Measurements from ENCODE around the gene PDE7B. TPM values are rescaled to one million over a fixed set of nuclear protein-coding genes. Genes with fewer than 3 reads are reported as not detected.

The PDE7B gene
- total and polyA plus RNA-seq, 2 of the 4 experiments (the other 2 are of a cell fraction), result 7.8 to 12.4 TPM

DNA sequence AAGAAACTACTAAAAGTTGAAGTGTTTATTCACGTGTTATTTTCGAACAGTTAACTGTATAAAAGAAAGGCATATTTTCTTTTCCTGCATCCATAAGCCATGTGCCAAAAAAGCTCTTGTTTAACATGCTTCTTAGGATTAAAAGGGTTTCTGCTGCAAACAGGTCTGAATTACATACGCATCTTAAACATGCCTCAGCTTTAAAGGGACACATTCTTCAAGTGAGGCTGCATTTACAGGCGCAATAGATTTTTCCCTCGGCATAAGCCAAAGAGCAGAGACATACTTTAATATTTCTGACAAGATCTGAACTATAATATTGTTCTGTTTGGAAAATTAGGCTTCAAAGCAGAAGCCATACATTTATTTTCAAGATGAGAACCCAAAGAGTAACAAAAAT is 39.4 kb downstream of the PDE7B start:
- no peak overlapping the region for H3K23ac ChIP-seq (ENCODE audit: low read depth, low read length)
- H2AK9ac ChIP-seq (replicated peaks; ENCODE audit: low read depth, low read length, poor library complexity), result no peak overlapping the region
- ATAC-seq (ENCODE audit: low read depth) (no peak), DNase-seq (no peak)
- H3K27ac ChIP-seq (ENCODE audit: insufficient read depth, low read length), result no peak overlapping the region
- H3K56ac ChIP-seq (ENCODE audit: extremely low read depth, insufficient read depth, low read length), result no peak overlapping the region
- no peaks in the 10 kb centered on the region for H3K9me3 ChIP-seq (ENCODE audit: control insufficient read depth, insufficient read depth, low read length)
- TF ChIP-seq, protein P1, sequence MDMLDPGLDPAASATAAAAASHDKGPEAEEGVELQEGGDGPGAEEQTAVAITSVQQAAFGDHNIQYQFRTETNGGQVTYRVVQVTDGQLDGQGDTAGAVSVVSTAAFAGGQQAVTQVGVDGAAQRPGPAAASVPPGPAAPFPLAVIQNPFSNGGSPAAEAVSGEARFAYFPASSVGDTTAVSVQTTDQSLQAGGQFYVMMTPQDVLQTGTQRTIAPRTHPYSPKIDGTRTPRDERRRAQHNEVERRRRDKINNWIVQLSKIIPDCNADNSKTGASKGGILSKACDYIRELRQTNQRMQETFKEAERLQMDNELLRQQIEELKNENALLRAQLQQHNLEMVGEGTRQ (IDR thresholded peaks at IDR 0.05; ENCODE audit: low read depth, low read length), result no peak
- TF ChIP-seq, protein P2, sequence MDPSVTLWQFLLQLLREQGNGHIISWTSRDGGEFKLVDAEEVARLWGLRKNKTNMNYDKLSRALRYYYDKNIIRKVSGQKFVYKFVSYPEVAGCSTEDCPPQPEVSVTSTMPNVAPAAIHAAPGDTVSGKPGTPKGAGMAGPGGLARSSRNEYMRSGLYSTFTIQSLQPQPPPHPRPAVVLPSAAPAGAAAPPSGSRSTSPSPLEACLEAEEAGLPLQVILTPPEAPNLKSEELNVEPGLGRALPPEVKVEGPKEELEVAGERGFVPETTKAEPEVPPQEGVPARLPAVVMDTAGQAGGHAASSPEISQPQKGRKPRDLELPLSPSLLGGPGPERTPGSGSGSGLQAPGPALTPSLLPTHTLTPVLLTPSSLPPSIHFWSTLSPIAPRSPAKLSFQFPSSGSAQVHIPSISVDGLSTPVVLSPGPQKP (IDR thresholded peaks at IDR 0.05; ENCODE audit: borderline replicate concordance, low read depth, low read length), result no peak
- no peak for TF ChIP-seq FOS (IDR thresholded peaks at IDR 0.05; ENCODE audit: low read depth, low read length)
- no peak for TF ChIP-seq BHLHE40 (IDR thresholded peaks at IDR 0.05; ENCODE audit: low read depth, low read length)
- TF ChIP-seq SMC3 (IDR thresholded peaks at IDR 0.05; ENCODE audit: low read depth, low read length), result no peak
- no peak for TF ChIP-seq RCOR1 (IDR thresholded peaks at IDR 0.05; ENCODE audit: insufficient replicate concordance, low read length)
- no peak for TF ChIP-seq NFE2L2 (IDR thresholded peaks at IDR 0.05; ENCODE audit: low read depth, low read length)
- TF ChIP-seq, protein P3, sequence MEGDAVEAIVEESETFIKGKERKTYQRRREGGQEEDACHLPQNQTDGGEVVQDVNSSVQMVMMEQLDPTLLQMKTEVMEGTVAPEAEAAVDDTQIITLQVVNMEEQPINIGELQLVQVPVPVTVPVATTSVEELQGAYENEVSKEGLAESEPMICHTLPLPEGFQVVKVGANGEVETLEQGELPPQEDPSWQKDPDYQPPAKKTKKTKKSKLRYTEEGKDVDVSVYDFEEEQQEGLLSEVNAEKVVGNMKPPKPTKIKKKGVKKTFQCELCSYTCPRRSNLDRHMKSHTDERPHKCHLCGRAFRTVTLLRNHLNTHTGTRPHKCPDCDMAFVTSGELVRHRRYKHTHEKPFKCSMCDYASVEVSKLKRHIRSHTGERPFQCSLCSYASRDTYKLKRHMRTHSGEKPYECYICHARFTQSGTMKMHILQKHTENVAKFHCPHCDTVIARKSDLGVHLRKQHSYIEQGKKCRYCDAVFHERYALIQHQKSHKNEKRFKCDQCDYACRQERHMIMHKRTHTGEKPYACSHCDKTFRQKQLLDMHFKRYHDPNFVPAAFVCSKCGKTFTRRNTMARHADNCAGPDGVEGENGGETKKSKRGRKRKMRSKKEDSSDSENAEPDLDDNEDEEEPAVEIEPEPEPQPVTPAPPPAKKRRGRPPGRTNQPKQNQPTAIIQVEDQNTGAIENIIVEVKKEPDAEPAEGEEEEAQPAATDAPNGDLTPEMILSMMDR (conservative IDR thresholded peaks at IDR 0.05; ENCODE audit: low read depth, low read length), result no peak
- TF ChIP-seq POLR2A (IDR thresholded peaks at IDR 0.05; ENCODE audit: low read depth, low read length), result no peak
- TF ChIP-seq RFX5 (IDR thresholded peaks at IDR 0.05; ENCODE audit: low read depth, low read length), result no peak
- no peak for TF ChIP-seq MXI1 (IDR thresholded peaks at IDR 0.05; ENCODE audit: borderline replicate concordance, low read depth, low read length)
- TF ChIP-seq CEBPB (IDR thresholded peaks at IDR 0.05; ENCODE audit: low read depth, low read length), result no peak
- no peak overlapping the region for H3K4me3 ChIP-seq (ENCODE audit: insufficient read depth, low read depth, low read length)
- no peak overlapping the region for H4K5ac ChIP-seq (ENCODE audit: low read depth, low read length)
- in situ Hi-C loops (cut with MboI; ENCODE audit: low sequenced_read_pairs) (no loop called here), dilution Hi-C loops (cut with HindIII; ENCODE audit: low sequenced_read_pairs, unreplicated experiment) (no loop called here), intact Hi-C loops (cut with micrococcal nuclease) (no loop called here)
- no peaks in the 10 kb centered on the region for H3K9me1 ChIP-seq (ENCODE audit: insufficient read depth, low read length)
- H3K27me3 ChIP-seq (ENCODE audit: control insufficient read depth, insufficient read depth, low read length), result no peaks in the 10 kb centered on the region
- H3K4me1 ChIP-seq (ENCODE audit: control insufficient read depth, insufficient read depth, low read length), result peaks cover under 1% of the 10 kb centered on the region
- no peak overlapping the region for H4K91ac ChIP-seq (ENCODE audit: insufficient read depth, low read depth, low read length)
- BruUV-seq (replicated peaks), result no TSS peak
- no peak overlapping the region for H2AK5ac ChIP-seq (ENCODE audit: low read depth, low read length)
- H2AFZ ChIP-seq (replicated peaks; ENCODE audit: low read length, poor library complexity), result no peak overlapping the region
- H3K14ac ChIP-seq (replicated peaks; ENCODE audit: low read depth, low read length), result no peak overlapping the region
- no peak overlapping the region for H2BK120ac ChIP-seq (ENCODE audit: low read depth, low read length)
- H4K8ac ChIP-seq (ENCODE audit: low read depth in 2 of 2, low read length in 2 of 2), result no peak overlapping the region
- no peak overlapping the region for H3K18ac ChIP-seq (ENCODE audit: low read depth, low read length)
- no CpG with 5 or more reads among the region's 5 CpGs for WGBS, 2 experiments (ENCODE audit: extremely low coverage in 2 of 2, insufficient read length in 1 of 2)
- H3K36me3 ChIP-seq (ENCODE audit: control insufficient read depth, insufficient read depth, low read length), result peaks cover 10% of the 10 kb centered on the region; the same call in 1 of the 2 replicates
- no peaks in the 10 kb centered on the region for H4K20me1 ChIP-seq (ENCODE audit: insufficient read depth, low read length)
- H3K4me2 ChIP-seq (ENCODE audit: low read depth, low read length), result no peak overlapping the region
- no peak overlapping the region for H2BK20ac ChIP-seq (ENCODE audit: low read depth, low read length)
- POLR2A ChIA-PET (ENCODE audit: unreplicated experiment), result no interaction called here
- no peak overlapping the region for H2BK15ac ChIP-seq (ENCODE audit: low read depth, low read length)
- H2BK5ac ChIP-seq (ENCODE audit: low read depth, low read length, poor library complexity, severe bottlenecking), result no peak overlapping the region
- no peak overlapping the region for H3K9ac ChIP-seq (ENCODE audit: low read depth, low read length)
- H3K4ac ChIP-seq (ENCODE audit: low read depth, low read length), result no peak overlapping the region
- peaks cover 24 to 27% of the 10 kb centered on the region in 2 experiments for H3K79me1 ChIP-seq (ENCODE audit: low read depth in 1 of 2, low read length in 2 of 2)
- CTCF ChIA-PET, result no interaction called here
